Measurements from ENCODE around the gene ATP2A2. TPM values are rescaled to one million over a fixed set of nuclear protein-coding genes. Genes with fewer than 3 reads are reported as not detected.

Gene ATP2A2
- total and polyA plus RNA-seq, 2 experiments from 2014 or later, result 47.2 to 225 TPM

DNA sequence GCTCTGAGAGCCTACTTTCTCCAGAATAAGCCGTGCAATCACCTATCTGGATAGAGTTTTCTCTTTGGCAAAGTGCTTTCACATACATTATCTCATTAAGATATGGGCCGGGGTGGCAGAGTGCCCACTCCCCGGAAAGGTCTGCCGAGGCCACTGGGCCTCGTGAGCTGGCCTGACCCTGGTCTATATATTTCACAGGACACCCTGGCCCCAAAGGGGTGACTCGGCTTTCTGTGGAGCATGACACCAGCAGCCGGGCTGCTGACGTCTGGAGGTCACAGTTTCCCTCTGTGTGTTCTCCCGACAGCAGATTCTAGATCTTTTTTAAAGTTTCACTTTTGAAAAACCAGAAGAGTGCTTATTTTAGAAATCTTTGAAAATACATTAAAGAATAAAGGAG, 27.9 kb upstream of the ATP2A2 start:
- H3F3A ChIP-seq (replicated peaks; ENCODE audit: low read depth), result no peaks in the 10 kb centered on the region
- H3K4me3 ChIP-seq, result no peak overlapping the region
- H3K27me3 ChIP-seq (ENCODE audit: insufficient read depth), result no peaks in the 10 kb centered on the region
- no peak for DNase-seq (ENCODE audit: low spot score)
- Mint-ChIP-seq H3K4me1 (peaks cover 4% of the 10 kb centered on the region; the same call in 1 of the 3 replicates), H3K9me3 (no peaks in the 10 kb centered on the region), H3K27me3 (ENCODE audit: insufficient read depth, low read depth, poor library complexity) (peaks cover 6% of the 10 kb centered on the region), H3K36me3 (ENCODE audit: low read depth) (no peaks in the 10 kb centered on the region), H3K4me3 (no peak overlapping the region), H3K27ac (peak overlapping the region; percentile 32; the same call in 1 of the 2 replicates)
- H3K27ac ChIP-seq (ENCODE audit: low read depth), result peak overlapping the region; percentile 51; the same call in 1 of the 2 replicates
- no peaks in the 10 kb centered on the region for H4K20me1 ChIP-seq (replicated peaks; ENCODE audit: insufficient read depth)
- H3K4me2 ChIP-seq, result no peak overlapping the region
- H3K4me1 ChIP-seq (ENCODE audit: insufficient read depth), result no peaks in the 10 kb centered on the region
- no peak for ATAC-seq
- H3K36me3 ChIP-seq (ENCODE audit: insufficient read depth), result no peaks in the 10 kb centered on the region
- H3K79me2 ChIP-seq (replicated peaks; ENCODE audit: insufficient read depth), result no peaks in the 10 kb centered on the region
- H2AFZ ChIP-seq, result no peak overlapping the region
- no peak for TF ChIP-seq POLR2AphosphoS5 (IDR thresholded peaks at IDR 0.05; ENCODE audit: low read depth)
- TF ChIP-seq, protein P1, sequence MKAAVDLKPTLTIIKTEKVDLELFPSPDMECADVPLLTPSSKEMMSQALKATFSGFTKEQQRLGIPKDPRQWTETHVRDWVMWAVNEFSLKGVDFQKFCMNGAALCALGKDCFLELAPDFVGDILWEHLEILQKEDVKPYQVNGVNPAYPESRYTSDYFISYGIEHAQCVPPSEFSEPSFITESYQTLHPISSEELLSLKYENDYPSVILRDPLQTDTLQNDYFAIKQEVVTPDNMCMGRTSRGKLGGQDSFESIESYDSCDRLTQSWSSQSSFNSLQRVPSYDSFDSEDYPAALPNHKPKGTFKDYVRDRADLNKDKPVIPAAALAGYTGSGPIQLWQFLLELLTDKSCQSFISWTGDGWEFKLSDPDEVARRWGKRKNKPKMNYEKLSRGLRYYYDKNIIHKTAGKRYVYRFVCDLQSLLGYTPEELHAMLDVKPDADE (IDR thresholded peaks at IDR 0.05), result no peak
- no peaks in the 10 kb centered on the region for H3K9me2 ChIP-seq (ENCODE audit: insufficient read depth)

DNA sequence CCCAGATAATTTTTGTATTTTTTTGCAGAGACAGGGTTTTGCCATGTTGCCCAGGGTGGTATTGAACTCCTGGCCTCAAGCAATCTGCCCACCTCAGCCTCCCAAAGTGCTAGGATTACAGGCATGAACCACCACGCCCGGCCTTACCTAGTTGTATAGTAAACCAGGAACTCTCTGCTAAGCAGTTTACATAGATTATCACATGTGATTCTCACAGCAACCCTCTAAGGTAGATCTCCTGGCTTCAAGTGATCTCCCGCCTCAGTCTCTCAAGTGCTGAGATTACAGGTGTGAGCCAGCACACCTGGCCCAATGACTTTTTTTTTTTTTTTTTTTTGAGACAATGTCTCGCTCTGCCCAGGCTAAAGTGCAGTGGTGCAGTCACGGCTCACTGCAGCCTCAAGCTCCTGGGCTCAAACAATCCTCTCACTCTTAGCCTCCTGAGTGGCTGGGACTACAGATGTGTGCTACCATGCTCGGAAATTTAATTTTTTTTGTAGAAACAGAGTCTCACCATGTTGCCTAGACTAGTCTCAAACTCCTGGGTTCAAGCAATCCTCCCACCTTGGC, 26.0 kb upstream of the ATP2A2 start:
- H3F3A ChIP-seq (replicated peaks; ENCODE audit: low read depth), result no peaks in the 10 kb centered on the region
- no peaks in the 10 kb centered on the region for H3K9me3 Mint-ChIP-seq
- no peaks in the 10 kb centered on the region for H3K4me1 ChIP-seq (ENCODE audit: insufficient read depth)
- no peak for TF ChIP-seq NANOG (IDR thresholded peaks at IDR 0.05; ENCODE audit: borderline replicate concordance)
- no peak for TF ChIP-seq JUNB (IDR thresholded peaks at IDR 0.05; ENCODE audit: unreplicated experiment)
- TF ChIP-seq EZH2phosphoT487 (IDR thresholded peaks at IDR 0.05; ENCODE audit: unreplicated experiment), result no peak
- TF ChIP-seq POLR2AphosphoS5 (IDR thresholded peaks at IDR 0.05; ENCODE audit: low read depth), result no peak
- TF ChIP-seq STAT1 (IDR thresholded peaks at IDR 0.05; ENCODE audit: unreplicated experiment), result no peak
- TF ChIP-seq ZNF331 (CRISPR knock-in tag; IDR thresholded peaks at IDR 0.05; ENCODE audit: low read depth), result no peak
- TF ChIP-seq ZNF114 (CRISPR knock-in tag; IDR thresholded peaks at IDR 0.05), result no peak
- TF ChIP-seq, protein P2, sequence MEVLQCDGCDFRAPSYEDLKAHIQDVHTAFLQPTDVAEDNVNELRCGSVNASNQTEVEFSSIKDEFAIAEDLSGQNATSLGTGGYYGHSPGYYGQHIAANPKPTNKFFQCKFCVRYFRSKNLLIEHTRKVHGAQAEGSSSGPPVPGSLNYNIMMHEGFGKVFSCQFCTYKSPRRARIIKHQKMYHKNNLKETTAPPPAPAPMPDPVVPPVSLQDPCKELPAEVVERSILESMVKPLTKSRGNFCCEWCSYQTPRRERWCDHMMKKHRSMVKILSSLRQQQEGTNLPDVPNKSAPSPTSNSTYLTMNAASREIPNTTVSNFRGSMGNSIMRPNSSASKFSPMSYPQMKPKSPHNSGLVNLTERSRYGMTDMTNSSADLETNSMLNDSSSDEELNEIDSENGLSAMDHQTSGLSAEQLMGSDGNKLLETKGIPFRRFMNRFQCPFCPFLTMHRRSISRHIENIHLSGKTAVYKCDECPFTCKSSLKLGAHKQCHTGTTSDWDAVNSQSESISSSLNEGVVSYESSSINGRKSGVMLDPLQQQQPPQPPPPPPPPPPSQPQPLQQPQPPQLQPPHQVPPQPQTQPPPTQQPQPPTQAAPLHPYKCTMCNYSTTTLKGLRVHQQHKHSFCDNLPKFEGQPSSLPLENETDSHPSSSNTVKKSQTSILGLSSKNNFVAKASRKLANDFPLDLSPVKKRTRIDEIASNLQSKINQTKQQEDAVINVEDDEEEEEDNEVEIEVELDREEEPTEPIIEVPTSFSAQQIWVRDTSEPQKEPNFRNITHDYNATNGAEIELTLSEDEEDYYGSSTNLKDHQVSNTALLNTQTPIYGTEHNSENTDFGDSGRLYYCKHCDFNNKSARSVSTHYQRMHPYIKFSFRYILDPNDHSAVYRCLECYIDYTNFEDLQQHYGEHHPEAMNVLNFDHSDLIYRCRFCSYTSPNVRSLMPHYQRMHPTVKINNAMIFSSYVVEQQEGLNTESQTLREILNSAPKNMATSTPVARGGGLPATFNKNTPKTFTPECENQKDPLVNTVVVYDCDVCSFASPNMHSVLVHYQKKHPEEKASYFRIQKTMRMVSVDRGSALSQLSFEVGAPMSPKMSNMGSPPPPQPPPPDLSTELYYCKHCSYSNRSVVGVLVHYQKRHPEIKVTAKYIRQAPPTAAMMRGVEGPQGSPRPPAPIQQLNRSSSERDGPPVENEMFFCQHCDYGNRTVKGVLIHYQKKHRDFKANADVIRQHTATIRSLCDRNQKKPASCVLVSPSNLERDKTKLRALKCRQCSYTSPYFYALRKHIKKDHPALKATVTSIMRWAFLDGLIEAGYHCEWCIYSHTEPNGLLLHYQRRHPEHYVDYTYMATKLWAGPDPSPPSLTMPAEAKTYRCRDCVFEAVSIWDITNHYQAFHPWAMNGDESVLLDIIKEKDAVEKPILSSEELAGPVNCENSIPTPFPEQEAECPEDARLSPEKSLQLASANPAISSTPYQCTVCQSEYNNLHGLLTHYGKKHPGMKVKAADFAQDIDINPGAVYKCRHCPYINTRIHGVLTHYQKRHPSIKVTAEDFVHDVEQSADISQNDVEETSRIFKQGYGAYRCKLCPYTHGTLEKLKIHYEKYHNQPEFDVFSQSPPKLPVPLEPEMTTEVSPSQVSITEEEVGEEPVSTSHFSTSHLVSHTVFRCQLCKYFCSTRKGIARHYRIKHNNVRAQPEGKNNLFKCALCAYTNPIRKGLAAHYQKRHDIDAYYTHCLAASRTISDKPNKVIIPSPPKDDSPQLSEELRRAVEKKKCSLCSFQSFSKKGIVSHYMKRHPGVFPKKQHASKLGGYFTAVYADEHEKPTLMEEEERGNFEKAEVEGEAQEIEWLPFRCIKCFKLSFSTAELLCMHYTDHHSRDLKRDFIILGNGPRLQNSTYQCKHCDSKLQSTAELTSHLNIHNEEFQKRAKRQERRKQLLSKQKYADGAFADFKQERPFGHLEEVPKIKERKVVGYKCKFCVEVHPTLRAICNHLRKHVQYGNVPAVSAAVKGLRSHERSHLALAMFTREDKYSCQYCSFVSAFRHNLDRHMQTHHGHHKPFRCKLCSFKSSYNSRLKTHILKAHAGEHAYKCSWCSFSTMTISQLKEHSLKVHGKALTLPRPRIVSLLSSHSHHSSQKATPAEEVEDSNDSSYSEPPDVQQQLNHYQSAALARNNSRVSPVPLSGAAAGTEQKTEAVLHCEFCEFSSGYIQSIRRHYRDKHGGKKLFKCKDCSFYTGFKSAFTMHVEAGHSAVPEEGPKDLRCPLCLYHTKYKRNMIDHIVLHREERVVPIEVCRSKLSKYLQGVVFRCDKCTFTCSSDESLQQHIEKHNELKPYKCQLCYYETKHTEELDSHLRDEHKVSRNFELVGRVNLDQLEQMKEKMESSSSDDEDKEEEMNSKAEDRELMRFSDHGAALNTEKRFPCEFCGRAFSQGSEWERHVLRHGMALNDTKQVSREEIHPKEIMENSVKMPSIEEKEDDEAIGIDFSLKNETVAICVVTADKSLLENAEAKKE (CRISPR knock-in tag; IDR thresholded peaks at IDR 0.05), result no peak
- TF ChIP-seq EZH2 (IDR thresholded peaks at IDR 0.05; ENCODE audit: low read depth, unreplicated experiment), result no peak
- TF ChIP-seq, protein P1 (IDR thresholded peaks at IDR 0.05), result no peak
- TF ChIP-seq, protein P3, sequence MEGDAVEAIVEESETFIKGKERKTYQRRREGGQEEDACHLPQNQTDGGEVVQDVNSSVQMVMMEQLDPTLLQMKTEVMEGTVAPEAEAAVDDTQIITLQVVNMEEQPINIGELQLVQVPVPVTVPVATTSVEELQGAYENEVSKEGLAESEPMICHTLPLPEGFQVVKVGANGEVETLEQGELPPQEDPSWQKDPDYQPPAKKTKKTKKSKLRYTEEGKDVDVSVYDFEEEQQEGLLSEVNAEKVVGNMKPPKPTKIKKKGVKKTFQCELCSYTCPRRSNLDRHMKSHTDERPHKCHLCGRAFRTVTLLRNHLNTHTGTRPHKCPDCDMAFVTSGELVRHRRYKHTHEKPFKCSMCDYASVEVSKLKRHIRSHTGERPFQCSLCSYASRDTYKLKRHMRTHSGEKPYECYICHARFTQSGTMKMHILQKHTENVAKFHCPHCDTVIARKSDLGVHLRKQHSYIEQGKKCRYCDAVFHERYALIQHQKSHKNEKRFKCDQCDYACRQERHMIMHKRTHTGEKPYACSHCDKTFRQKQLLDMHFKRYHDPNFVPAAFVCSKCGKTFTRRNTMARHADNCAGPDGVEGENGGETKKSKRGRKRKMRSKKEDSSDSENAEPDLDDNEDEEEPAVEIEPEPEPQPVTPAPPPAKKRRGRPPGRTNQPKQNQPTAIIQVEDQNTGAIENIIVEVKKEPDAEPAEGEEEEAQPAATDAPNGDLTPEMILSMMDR (conservative IDR thresholded peaks at IDR 0.05; ENCODE audit: low read depth in 2 of 2), result no peak

More for the DNA sequence above, 26.0 kb upstream of the ATP2A2 start:
- Histone ChIP-seq H4K20me1 (replicated peaks; ENCODE audit: insufficient read depth) (no peaks in the 10 kb centered on the region), H3K27me3 (ENCODE audit: insufficient read depth) (no peaks in the 10 kb centered on the region), H3K79me2 (replicated peaks; ENCODE audit: insufficient read depth) (no peaks in the 10 kb centered on the region), H3K36me3 (ENCODE audit: insufficient read depth) (no peaks in the 10 kb centered on the region), H3K4me2 (no peak overlapping the region), H3K4me3 (no peak overlapping the region), H3K27ac (ENCODE audit: low read depth) (no peak overlapping the region), H3K9me2 (ENCODE audit: insufficient read depth) (no peaks in the 10 kb centered on the region), H2AFZ (no peak overlapping the region)
- no peaks in the 10 kb centered on the region for H3K36me3 Mint-ChIP-seq (ENCODE audit: low read depth)
- peaks cover 4% of the 10 kb centered on the region; the same call in 1 of the 3 replicates for H3K4me1 Mint-ChIP-seq
- H3K27me3 Mint-ChIP-seq (ENCODE audit: insufficient read depth, low read depth, poor library complexity), result peaks cover 2% of the 10 kb centered on the region
- H3K27ac Mint-ChIP-seq, result no peak overlapping the region
- ATAC-seq, result no peak
- DNase-seq (ENCODE audit: low spot score), result no peak
- no peak overlapping the region for H3K4me3 Mint-ChIP-seq
